SK-N-SH treated with all-trans-retinoic acid at 6 μM for 48 hours (cell line): ENCODE data around the gene PRKCQ.

ENCODE experiments used
- ATAC-seq: fragments of 200-7000 bp; cut with Tn5 transposase; 3 replicates; pipeline ENCODE4 v1.9.1; 2020; ENCODE audit warnings: mild to moderate bottlenecking, moderate library complexity
- ARNTL ChIP-seq: fragments of 450-650 bp; formaldehyde crosslinking; IDR thresholded peaks from 2 replicates; pipeline ENCODE4 v1.5.0; 2020; ENCODE audit warnings: low read depth, mild to moderate bottlenecking, moderate library complexity, borderline replicate concordance
- BACH2 ChIP-seq: fragments of 250-450 bp; sonication (Bioruptor Pico); IDR thresholded peaks from 2 replicates; pipeline ENCODE4 v1.9.0; 2021; ENCODE audit warnings: mild to moderate bottlenecking, borderline replicate concordance
- CSDC2 ChIP-seq: fragments of 250-450 bp; sonication (Bioruptor Pico); IDR thresholded peaks from 2 replicates; pipeline ENCODE4 v1.5.0; 2020; ENCODE audit warnings: mild to moderate bottlenecking, moderate library complexity
- ESRRG ChIP-seq: fragments of 250-450 bp; sonication (Bioruptor Pico); IDR thresholded peaks from 2 replicates; pipeline ENCODE4 v1.6.1; 2021; ENCODE audit warnings: mild to moderate bottlenecking
- GLIS3 ChIP-seq: fragments of 250-450 bp; sonication (Bioruptor Pico); IDR thresholded peaks from 2 replicates; pipeline ENCODE4 v1.5.0; 2020; ENCODE audit warnings: mild to moderate bottlenecking, moderate library complexity
- ISL1 ChIP-seq: fragments of 250-450 bp; sonication (Bioruptor Pico); IDR thresholded peaks from 2 replicates; pipeline ENCODE4 v2.1.2; 2022; ENCODE audit warnings: mild to moderate bottlenecking, moderate library complexity
- PPARA ChIP-seq: fragments of 250-450 bp; sonication (Bioruptor Pico); IDR thresholded peaks from 2 replicates; pipeline ENCODE4 v1.5.0; 2020; ENCODE audit warnings: mild to moderate bottlenecking, borderline replicate concordance
- RARB ChIP-seq: fragments of 250-450 bp; sonication (Bioruptor Pico); IDR thresholded peaks from 2 replicates; pipeline ENCODE4 v1.8.0; 2021; ENCODE audit warnings: mild to moderate bottlenecking, moderate library complexity
- SNAI2 ChIP-seq: fragments of 250-450 bp; sonication (Bioruptor Pico); IDR thresholded peaks from 2 replicates; pipeline ENCODE4 v1.5.0; 2020; ENCODE audit warnings: mild to moderate bottlenecking, moderate library complexity
- TCF4 ChIP-seq: fragments of 250-450 bp; sonication (Bioruptor Pico); IDR thresholded peaks from 2 replicates; pipeline ENCODE4 v1.8.0; 2021; ENCODE audit warnings: mild to moderate bottlenecking, moderate library complexity, borderline replicate concordance
- TOX ChIP-seq: fragments of 250-450 bp; sonication (Bioruptor Pico); IDR thresholded peaks from 2 replicates; pipeline ENCODE4 v1.8.0; 2021; ENCODE audit warnings: mild to moderate bottlenecking, moderate library complexity, borderline replicate concordance
- ZC3H10 ChIP-seq: fragments of 250-450 bp; sonication (Bioruptor Pico); IDR thresholded peaks from 2 replicates; pipeline ENCODE4 v1.5.1; 2021; ENCODE audit warnings: mild to moderate bottlenecking, moderate library complexity
- ZFP3 ChIP-seq: fragments of 250-450 bp; sonication (Bioruptor Pico); IDR thresholded peaks from 2 replicates; pipeline ENCODE4 v1.5.0; 2020; ENCODE audit warnings: mild to moderate bottlenecking, moderate library complexity
- ZFP30 ChIP-seq: fragments of 450-650 bp; formaldehyde crosslinking; IDR thresholded peaks from 2 replicates; pipeline ENCODE4 v1.5.0; 2022; ENCODE audit warnings: mild to moderate bottlenecking, moderate library complexity
- ZNF565 ChIP-seq: fragments of 450-650 bp; formaldehyde crosslinking; conservative IDR thresholded peaks from 2 replicates; pipeline ENCODE4 v1.5.0; 2020; ENCODE audit warnings: low read depth, mild to moderate bottlenecking, moderate library complexity
- ZNF70 ChIP-seq: fragments of 450-650 bp; formaldehyde crosslinking; IDR thresholded peaks from 2 replicates; pipeline ENCODE4 v1.5.0; 2020; ENCODE audit warnings: mild to moderate bottlenecking, moderate library complexity
- ZNF8 ChIP-seq: fragments of 450-650 bp; formaldehyde crosslinking; IDR thresholded peaks from 2 replicates; pipeline ENCODE4 v1.5.0; 2020; ENCODE audit warnings: mild to moderate bottlenecking, moderate library complexity
- TF ChIP-seq, protein P1 (sequence below): fragments of 250-450 bp; sonication (Bioruptor Pico); IDR thresholded peaks from 2 replicates; pipeline ENCODE4 v1.8.0; 2021; ENCODE audit warnings: low read depth, mild to moderate bottlenecking, moderate library complexity, borderline replicate concordance
- TF ChIP-seq, protein P2 (sequence below): fragments of 250-450 bp; sonication (Bioruptor Pico); IDR thresholded peaks from 2 replicates; pipeline ENCODE4 v1.8.0; 2020; ENCODE audit warnings: mild to moderate bottlenecking, moderate library complexity, borderline replicate concordance
- TF ChIP-seq, protein P3 (sequence below): fragments of 250-450 bp; sonication (Bioruptor Pico); IDR thresholded peaks from 2 replicates; pipeline ENCODE4 v1.5.1; 2021; ENCODE audit warnings: mild to moderate bottlenecking, moderate library complexity
- TF ChIP-seq, protein P4 (sequence below): fragments of 250-450 bp; sonication (Bioruptor Pico); IDR thresholded peaks from 2 replicates; pipeline ENCODE4 v1.5.0; 2020; ENCODE audit warnings: mild to moderate bottlenecking, moderate library complexity

The PRKCQ gene

DNA sequence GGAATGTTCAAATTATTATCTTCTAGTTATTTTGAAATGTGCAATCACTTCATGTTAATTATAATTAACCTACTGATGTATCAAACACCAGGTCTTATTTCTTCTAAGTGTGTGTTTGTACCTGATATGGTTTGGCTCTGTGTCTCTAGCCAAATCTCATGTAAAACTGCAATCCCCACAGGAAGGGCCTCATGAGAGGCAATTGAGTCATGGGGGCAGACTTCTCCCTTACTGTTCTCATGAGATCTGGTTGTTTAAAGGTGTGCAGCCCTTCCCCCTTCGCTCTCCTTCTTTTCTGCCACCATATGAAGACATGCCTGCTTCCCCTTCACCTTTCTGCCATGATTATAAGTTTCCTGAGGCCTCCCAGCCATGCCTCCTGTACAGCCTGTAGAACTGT lies 18.6 kb upstream of the PRKCQ start:
- TF ChIP-seq BACH2 (CRISPR knock-in tag) (no peak), TCF4 (CRISPR knock-in tag) (no peak), TOX (CRISPR knock-in tag) (no peak)
- no peak for ATAC-seq

DNA sequence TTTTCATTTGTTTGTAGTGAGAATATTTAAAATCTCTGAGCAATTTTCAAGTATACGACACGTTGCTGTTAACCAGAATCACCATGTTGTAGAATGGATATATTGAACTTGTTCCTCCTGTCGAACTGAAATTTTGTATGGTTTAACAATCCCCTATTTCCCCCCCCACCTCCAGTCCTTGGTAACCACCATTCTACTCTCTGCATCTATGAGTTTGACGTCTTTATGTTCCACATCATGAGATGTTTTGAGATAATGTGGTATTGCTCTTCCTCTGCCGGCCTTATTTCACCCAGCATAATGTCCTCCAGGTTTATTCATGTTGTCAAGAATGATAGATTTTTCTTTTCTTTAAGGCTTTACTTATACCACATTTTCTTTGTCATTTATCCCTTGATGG lies 17.4 kb upstream of the PRKCQ start:
- no peak for ATAC-seq
- TF ChIP-seq ZNF8 (CRISPR knock-in tag) (no peak), BACH2 (CRISPR knock-in tag) (no peak), ESRRG (CRISPR knock-in tag) (no peak), ZC3H10 (CRISPR knock-in tag) (no peak), SNAI2 (CRISPR knock-in tag) (no peak)
- TF ChIP-seq, protein P1, sequence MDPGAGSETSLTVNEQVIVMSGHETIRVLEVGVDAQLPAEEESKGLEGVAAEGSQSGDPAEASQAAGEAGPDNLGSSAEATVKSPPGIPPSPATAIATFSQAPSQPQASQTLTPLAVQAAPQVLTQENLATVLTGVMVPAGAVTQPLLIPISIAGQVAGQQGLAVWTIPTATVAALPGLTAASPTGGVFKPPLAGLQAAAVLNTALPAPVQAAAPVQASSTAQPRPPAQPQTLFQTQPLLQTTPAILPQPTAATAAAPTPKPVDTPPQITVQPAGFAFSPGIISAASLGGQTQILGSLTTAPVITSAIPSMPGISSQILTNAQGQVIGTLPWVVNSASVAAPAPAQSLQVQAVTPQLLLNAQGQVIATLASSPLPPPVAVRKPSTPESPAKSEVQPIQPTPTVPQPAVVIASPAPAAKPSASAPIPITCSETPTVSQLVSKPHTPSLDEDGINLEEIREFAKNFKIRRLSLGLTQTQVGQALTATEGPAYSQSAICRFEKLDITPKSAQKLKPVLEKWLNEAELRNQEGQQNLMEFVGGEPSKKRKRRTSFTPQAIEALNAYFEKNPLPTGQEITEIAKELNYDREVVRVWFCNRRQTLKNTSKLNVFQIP, result no peak
- TF ChIP-seq, protein P2, sequence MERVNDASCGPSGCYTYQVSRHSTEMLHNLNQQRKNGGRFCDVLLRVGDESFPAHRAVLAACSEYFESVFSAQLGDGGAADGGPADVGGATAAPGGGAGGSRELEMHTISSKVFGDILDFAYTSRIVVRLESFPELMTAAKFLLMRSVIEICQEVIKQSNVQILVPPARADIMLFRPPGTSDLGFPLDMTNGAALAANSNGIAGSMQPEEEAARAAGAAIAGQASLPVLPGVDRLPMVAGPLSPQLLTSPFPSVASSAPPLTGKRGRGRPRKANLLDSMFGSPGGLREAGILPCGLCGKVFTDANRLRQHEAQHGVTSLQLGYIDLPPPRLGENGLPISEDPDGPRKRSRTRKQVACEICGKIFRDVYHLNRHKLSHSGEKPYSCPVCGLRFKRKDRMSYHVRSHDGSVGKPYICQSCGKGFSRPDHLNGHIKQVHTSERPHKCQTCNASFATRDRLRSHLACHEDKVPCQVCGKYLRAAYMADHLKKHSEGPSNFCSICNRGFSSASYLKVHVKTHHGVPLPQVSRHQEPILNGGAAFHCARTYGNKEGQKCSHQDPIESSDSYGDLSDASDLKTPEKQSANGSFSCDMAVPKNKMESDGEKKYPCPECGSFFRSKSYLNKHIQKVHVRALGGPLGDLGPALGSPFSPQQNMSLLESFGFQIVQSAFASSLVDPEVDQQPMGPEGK (CRISPR knock-in tag), result no peak

DNA sequence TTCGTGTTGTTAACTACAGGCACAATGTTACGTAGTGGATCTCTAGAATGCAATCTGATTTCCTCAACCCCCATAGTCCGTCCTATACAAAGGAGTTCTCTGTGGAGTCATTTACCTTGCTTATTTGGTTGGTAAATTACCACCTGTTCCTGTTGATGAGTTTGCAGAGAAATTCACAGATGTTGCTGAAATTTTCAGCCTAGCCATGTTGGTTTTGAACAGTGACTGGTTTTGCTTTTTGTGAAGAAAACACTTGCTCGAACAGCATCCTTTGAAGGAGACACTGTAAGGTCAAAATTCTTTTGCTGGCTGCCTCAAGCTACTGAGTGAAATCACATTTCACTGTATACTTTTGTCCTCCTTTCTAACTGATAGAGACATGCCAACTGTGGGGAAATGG lies 15.4 kb upstream of the PRKCQ start:
- no peak for TF ChIP-seq CSDC2 (CRISPR knock-in tag)
- no peak for TF ChIP-seq TCF4 (CRISPR knock-in tag)
- no peak for TF ChIP-seq PPARA
- TF ChIP-seq ESRRG (CRISPR knock-in tag), result no peak
- TF ChIP-seq RARB (CRISPR knock-in tag), result no peak
- TF ChIP-seq ZNF8 (CRISPR knock-in tag), result no peak
- no peak for TF ChIP-seq ZFP30 (CRISPR knock-in tag)
- no peak for TF ChIP-seq ARNTL
- no peak for TF ChIP-seq ZFP3 (CRISPR knock-in tag)
- TF ChIP-seq, protein P3, sequence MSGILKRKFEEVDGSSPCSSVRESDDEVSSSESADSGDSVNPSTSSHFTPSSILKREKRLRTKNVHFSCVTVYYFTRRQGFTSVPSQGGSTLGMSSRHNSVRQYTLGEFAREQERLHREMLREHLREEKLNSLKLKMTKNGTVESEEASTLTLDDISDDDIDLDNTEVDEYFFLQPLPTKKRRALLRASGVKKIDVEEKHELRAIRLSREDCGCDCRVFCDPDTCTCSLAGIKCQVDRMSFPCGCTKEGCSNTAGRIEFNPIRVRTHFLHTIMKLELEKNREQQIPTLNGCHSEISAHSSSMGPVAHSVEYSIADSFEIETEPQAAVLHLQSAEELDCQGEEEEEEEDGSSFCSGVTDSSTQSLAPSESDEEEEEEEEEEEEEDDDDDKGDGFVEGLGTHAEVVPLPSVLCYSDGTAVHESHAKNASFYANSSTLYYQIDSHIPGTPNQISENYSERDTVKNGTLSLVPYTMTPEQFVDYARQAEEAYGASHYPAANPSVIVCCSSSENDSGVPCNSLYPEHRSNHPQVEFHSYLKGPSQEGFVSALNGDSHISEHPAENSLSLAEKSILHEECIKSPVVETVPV (CRISPR knock-in tag), result no peak

DNA sequence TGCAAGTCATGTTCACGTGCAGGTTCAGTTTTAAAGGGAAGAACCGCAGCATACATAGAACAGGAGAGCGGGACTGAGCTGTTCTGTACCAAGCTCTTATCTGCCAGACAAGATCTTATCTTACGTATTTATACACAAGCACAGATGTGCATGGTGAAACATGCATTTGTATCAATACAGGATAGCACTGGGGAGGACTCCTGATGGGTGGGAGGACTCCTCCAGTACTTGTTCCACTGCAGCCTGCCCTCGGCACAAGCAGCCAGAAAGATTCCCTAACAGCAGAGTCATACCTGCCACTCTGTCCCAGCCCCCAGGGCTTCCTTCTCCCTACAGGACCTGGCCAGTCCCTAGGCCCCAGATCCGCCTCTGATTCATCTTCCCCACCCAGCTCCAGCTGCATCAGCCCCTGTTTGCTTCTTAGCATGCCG lies 13.2 kb upstream of the PRKCQ start:
- no peak for TF ChIP-seq ZNF8 (CRISPR knock-in tag)
- TF ChIP-seq, protein P3 (CRISPR knock-in tag), result no peak
- TF ChIP-seq GLIS3, result no peak
- no peak for TF ChIP-seq ARNTL
- TF ChIP-seq, protein P4, sequence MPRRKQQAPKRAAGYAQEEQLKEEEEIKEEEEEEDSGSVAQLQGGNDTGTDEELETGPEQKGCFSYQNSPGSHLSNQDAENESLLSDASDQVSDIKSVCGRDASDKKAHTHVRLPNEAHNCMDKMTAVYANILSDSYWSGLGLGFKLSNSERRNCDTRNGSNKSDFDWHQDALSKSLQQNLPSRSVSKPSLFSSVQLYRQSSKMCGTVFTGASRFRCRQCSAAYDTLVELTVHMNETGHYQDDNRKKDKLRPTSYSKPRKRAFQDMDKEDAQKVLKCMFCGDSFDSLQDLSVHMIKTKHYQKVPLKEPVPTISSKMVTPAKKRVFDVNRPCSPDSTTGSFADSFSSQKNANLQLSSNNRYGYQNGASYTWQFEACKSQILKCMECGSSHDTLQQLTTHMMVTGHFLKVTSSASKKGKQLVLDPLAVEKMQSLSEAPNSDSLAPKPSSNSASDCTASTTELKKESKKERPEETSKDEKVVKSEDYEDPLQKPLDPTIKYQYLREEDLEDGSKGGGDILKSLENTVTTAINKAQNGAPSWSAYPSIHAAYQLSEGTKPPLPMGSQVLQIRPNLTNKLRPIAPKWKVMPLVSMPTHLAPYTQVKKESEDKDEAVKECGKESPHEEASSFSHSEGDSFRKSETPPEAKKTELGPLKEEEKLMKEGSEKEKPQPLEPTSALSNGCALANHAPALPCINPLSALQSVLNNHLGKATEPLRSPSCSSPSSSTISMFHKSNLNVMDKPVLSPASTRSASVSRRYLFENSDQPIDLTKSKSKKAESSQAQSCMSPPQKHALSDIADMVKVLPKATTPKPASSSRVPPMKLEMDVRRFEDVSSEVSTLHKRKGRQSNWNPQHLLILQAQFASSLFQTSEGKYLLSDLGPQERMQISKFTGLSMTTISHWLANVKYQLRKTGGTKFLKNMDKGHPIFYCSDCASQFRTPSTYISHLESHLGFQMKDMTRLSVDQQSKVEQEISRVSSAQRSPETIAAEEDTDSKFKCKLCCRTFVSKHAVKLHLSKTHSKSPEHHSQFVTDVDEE, result no peak
- no peak for TF ChIP-seq ZNF70
- no peak for TF ChIP-seq ZFP3 (CRISPR knock-in tag)
- no peak for TF ChIP-seq ISL1 (CRISPR knock-in tag)
- no peak for TF ChIP-seq PPARA
- no peak for TF ChIP-seq BACH2 (CRISPR knock-in tag)
- TF ChIP-seq ESRRG (CRISPR knock-in tag), result no peak
- no peak for TF ChIP-seq ZNF565
- TF ChIP-seq ZFP30 (CRISPR knock-in tag), result no peak
- no peak for TF ChIP-seq RARB (CRISPR knock-in tag)
- no peak for TF ChIP-seq TOX (CRISPR knock-in tag)
- TF ChIP-seq TCF4 (CRISPR knock-in tag), result no peak; the same call in 1 of the 2 replicates
- TF ChIP-seq, protein P2 (CRISPR knock-in tag), result no peak
- TF ChIP-seq ZC3H10 (CRISPR knock-in tag), result no peak
- no peak for ATAC-seq

More for the DNA sequence above, 15.4 kb upstream of the PRKCQ start:
- no peak for ATAC-seq
